Activated T-cell treated with anti-CD3 and anti-CD28 coated beads, Interleukin-2, amount 50 U/mL, for 4 hours (primary cell): ENCODE measurements around the gene UPP1. TPM values are rescaled to one million over a fixed set of nuclear protein-coding genes. Genes with fewer than 3 reads are reported as not detected.
"Not testable (repeated sequence)": the region's sequence is repeated elsewhere in the genome, so short reads cannot be mapped to it uniquely, and the experiment has no call there.

Experiments
- ATAC-seq, 2 donors: fragments of 200-7000 bp; cut with Tn5 transposase; one replicate each; pipeline ENCODE4 v1.10.0; 2021
- DNase-seq: peaks from one replicate; pipeline ENCODE4 v3.0.0-alpha.2; 2020
- H3K27me3 Mint-ChIP-seq: one replicate; pipeline ENCODE4 v1.8.0; 2021; ENCODE audit warnings: low read depth, mixed read lengths
- H3K36me3 Mint-ChIP-seq: one replicate; pipeline ENCODE4 v1.8.0; 2022; ENCODE audit warnings: mixed read lengths; ENCODE audit not compliant: insufficient read depth
- H3K4me1 Mint-ChIP-seq: one replicate; pipeline ENCODE4 v1.8.0; 2021; ENCODE audit warnings: low read depth, mixed read lengths
- H3K4me3 Mint-ChIP-seq: one replicate; pipeline ENCODE4 v1.8.0; 2021; ENCODE audit warnings: mild to moderate bottlenecking, moderate library complexity, mixed read lengths
- H3K9me3 Mint-ChIP-seq: one replicate; pipeline ENCODE4 v1.8.0; 2021; ENCODE audit warnings: mixed read lengths
- total RNA-seq, 3 donors: library from RNA; stranded (reverse); gene quantifications; one replicate each; pipeline ENCODE4 v1.2.1, GENCODE V29; 2021

The UPP1 gene
- total RNA-seq, 3 donors from 2014 or later: 25.5 to 45.8 (median 45.1) TPM

DNA sequence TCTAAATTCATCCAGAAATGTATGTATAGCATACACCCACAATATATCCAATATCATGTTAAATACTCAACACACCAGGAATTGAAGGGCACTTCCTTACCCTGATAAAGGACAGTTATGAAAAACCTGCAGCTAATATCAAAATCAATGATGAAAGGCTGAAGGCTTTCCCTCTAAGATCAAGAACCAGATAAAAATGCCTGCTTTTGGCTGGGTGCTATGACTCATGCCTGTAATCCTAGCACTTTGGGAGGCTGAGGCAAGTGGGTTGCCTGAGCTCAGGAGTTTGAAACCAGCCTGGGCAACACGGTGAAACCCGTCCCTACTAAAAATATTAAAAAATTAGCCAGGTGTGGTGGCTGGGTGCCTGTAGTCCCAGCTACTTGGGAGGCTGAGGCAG, 21.6 kb upstream of the UPP1 start:
- H3K9me3 Mint-ChIP-seq: peaks cover 9% of the 10 kb centered on the region
- ATAC-seq: no peak
- no peaks in the 10 kb centered on the region for H3K4me1 Mint-ChIP-seq

GRCh38 chr7:48074204-48074654, 14.8 kb upstream of the UPP1 start:
- Mint-ChIP-seq H3K9me3 (peaks cover 4% of the 10 kb centered on the region), H3K4me1 (peaks cover 3% of the 10 kb centered on the region), H3K36me3 (peaks cover 2% of the 10 kb centered on the region), H3K4me3 (no peak overlapping the region), H3K27me3 (no peaks in the 10 kb centered on the region)
- ATAC-seq: no peak
- DNase-seq: no peak

More for the DNA sequence above, 21.6 kb upstream of the UPP1 start:
- Mint-ChIP-seq H3K36me3 (peaks cover 6% of the 10 kb centered on the region), H3K4me3 (no peak overlapping the region), H3K27me3 (peaks cover 2% of the 10 kb centered on the region)
- no peak for DNase-seq

GRCh38 chr7:48077423-48077822, 11.6 kb upstream of the UPP1 start:
- H3K27me3 Mint-ChIP-seq: no peaks in the 10 kb centered on the region
- ATAC-seq (no peak), DNase-seq (no peak)
- H3K36me3 Mint-ChIP-seq: no peaks in the 10 kb centered on the region
- no peaks in the 10 kb centered on the region for H3K9me3 Mint-ChIP-seq
- H3K4me1 Mint-ChIP-seq: peaks cover 6% of the 10 kb centered on the region
- no peak overlapping the region for H3K4me3 Mint-ChIP-seq

- H3K4me3 Mint-ChIP-seq: no peak overlapping the region
- peaks cover 16% of the 10 kb centered on the region for H3K4me1 Mint-ChIP-seq
- ATAC-seq: no peak
- no peaks in the 10 kb centered on the region for H3K9me3 Mint-ChIP-seq
- no peak for DNase-seq
- H3K36me3 Mint-ChIP-seq: no peaks in the 10 kb centered on the region
- H3K27me3 Mint-ChIP-seq: no peaks in the 10 kb centered on the region
Observed at GRCh38 chr7:48078470-48078869, 10.6 kb upstream of the UPP1 start.

DNA sequence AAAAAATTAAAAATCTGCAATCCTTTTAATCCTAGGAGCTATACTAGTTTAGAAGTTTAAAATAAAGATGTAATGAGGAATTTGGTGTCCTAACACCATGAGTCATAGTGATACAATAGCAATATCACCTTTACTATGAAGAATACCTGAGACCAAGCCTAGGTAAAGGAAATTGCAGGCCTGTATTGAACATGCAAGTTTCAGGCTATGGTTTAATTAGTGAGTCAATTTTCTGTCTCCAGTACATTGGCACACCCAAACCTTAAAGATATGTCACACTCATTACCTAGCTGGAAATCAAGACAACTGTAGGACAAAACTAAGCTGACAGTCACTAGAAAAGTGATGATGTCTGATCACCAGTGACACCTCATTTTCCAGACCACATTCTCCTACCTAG, 6.7 kb upstream of the UPP1 start:
- not testable (repeated sequence) for ATAC-seq, H3K9me3 Mint-ChIP-seq, H3K4me3 Mint-ChIP-seq, DNase-seq, H3K36me3 Mint-ChIP-seq, H3K27me3 Mint-ChIP-seq
- peaks cover 47% of the 10 kb centered on the region for H3K4me1 Mint-ChIP-seq

DNA sequence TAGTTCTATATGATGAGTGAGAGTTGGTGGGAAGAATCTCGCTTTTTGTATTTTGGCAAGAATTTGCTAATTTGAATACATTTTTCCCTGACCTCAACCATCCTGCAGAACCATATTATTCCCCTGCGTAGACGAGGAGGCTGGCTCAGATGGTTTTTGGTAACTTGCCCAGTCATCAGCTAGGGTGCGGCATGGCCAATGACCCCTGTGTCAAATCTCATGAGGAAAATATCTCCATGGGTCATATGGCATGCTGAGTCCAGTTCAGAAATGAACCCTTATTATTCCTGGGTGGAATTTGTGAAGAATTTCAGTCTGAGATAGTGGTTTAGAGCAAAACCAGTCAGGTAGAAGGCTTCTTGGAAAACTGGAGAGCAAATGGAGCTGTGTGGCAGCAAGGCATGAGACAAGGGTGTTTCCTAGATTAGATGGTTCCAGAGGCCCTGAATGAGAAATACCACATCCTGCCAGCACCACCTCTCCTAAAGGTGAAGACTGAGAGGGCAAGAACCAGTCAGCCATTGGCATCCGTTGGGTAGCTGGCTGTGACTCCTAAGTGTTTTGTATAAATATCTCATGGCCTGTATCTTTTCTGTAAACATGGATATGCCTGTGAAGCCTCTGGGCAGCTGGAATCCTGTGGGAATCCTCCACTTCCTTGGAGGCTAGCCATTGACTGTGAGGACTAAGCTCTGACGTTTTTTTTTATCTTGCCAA, 5.8 kb upstream of the UPP1 start:
- Mint-ChIP-seq H3K4me1 (peaks cover 54% of the 10 kb centered on the region), H3K36me3 (no peaks in the 10 kb centered on the region), H3K9me3 (no peaks in the 10 kb centered on the region), H3K27me3 (no peaks in the 10 kb centered on the region), H3K4me3 (no peak overlapping the region)
- DNase-seq (no peak), ATAC-seq (no peak)

DNA sequence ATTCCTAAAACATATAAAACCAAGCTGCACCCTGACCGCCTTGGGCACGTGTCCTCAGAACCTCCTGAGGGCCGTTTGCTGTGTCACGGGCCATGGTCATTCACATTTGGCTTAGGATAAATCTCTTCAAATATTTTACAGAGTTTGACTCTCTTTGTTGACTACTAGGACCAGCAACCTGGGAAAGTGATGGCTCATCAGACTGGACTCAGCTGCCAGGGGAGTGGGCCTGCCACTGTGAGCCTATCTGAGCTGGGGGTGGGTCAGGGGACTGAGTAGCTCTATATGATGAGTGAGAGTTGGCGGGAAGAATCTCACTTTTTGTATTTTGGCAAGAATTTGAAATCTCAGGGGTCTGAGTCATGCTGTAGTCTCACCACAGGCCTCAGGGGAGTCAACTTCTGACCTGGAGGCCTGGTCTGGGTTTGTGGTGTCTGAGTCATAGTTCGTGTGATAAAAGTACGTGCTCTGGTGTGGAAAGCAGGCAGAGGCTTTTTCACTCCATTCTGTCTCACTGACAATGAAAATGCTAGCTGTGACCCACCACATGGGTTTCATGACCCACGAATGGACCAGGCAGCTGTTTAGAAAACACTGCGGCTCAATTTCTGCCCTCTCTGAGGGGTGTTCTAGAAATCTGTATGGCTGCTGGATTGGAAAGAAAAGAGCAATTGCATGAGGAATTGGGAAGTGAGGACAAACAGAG, 4.2 kb upstream of the UPP1 start:
- peak; percentile 72 to 73 for ATAC-seq
- peak; percentile 60 for DNase-seq
- no peaks in the 10 kb centered on the region for H3K9me3 Mint-ChIP-seq
- H3K27me3 Mint-ChIP-seq: no peaks in the 10 kb centered on the region
- peaks cover 60% of the 10 kb centered on the region for H3K4me1 Mint-ChIP-seq
- peak overlapping the region; percentile 36 for H3K4me3 Mint-ChIP-seq
- H3K36me3 Mint-ChIP-seq: no peaks in the 10 kb centered on the region

- Mint-ChIP-seq H3K4me3 (peak overlapping the region; percentile 36), H3K36me3 (peaks cover 2% of the 10 kb centered on the region), H3K9me3 (no peaks in the 10 kb centered on the region), H3K27me3 (no peaks in the 10 kb centered on the region), H3K4me1 (peaks cover 65% of the 10 kb centered on the region)
- DNase-seq (no peak), ATAC-seq (no peak)
Observed at GRCh38 chr7:48085433-48085791, 3.7 kb upstream of the UPP1 start.

DNA sequence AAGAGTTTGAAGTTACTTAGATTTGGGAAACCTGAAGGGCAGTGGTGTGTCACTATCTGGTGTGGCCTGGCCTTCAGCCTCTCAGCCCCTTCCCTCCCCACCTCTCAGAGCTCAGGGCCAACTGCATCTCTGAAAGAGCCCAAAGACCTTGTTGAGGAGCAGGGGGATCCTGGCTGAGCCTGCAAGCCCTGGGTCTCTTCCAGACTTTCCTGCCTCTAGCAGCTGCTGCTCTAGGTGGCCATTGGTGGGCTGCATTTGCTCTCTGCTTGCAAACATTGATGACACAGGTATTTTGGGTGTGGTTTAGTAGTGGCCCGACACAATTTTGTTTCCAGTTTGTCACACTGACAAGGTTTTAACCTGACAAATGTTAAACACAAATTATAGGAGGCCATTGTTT, 3.1 kb upstream of the UPP1 start:
- ATAC-seq (no peak), DNase-seq (no peak)
- Mint-ChIP-seq H3K4me3 (no peak overlapping the region), H3K27me3 (no peaks in the 10 kb centered on the region), H3K9me3 (no peaks in the 10 kb centered on the region), H3K4me1 (peaks cover 70% of the 10 kb centered on the region), H3K36me3 (peaks cover 7% of the 10 kb centered on the region)

GRCh38 chr7:48087349-48087748, 1.7 kb upstream of the UPP1 start:
- no peaks in the 10 kb centered on the region for H3K9me3 Mint-ChIP-seq
- ATAC-seq (no peak), DNase-seq (no peak)
- H3K4me1 Mint-ChIP-seq: peaks cover 82% of the 10 kb centered on the region
- peaks cover 15% of the 10 kb centered on the region for H3K36me3 Mint-ChIP-seq
- H3K4me3 Mint-ChIP-seq: peak overlapping the region; percentile 48
- H3K27me3 Mint-ChIP-seq: no peaks in the 10 kb centered on the region

GRCh38 chr7:48088559-48089045, 463 bp upstream of the UPP1 start:
- Mint-ChIP-seq H3K4me3 (peak overlapping the region; percentile 86), H3K9me3 (no peaks in the 10 kb centered on the region), H3K36me3 (peaks cover 20% of the 10 kb centered on the region), H3K27me3 (no peaks in the 10 kb centered on the region), H3K4me1 (peaks cover 81% of the 10 kb centered on the region)
- ATAC-seq (peak; percentile 64 to 68), DNase-seq (no peak)

DNA sequence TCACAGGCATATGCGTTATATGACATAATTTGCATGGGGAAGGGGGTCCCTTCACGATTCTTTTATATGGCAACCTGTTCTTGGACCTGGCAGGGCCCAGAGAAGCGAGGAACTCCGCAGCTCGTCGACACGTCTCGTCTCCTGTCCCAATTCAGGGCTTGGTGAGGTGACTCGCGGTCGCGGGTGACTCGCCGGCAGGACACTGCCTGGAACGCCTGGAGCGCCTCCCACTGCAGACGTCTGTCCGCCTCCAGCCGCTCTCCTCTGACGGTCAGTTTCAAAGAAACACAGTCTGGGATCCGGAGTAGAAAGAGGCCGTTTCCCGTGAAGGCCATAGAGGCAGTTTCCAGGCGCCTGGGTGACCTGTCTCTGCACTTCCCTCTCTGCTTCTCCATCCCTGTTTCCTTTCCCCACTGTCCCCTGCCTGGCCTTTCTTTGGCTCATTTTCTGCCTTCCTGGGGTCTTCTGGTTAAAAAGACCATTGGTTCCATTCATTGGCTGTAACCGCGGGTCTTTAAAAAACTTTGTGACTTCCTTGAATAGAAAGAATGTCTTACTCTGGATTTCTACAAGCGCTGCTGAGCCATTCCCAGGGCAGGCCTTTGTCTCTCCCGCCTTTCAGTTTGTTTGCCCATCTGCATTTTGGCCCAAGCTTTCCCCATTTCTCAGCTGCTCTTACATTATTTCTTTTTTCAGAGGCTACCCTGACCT, 1.2 kb downstream of the UPP1 start:
- ATAC-seq: no peak
- Mint-ChIP-seq H3K9me3 (no peaks in the 10 kb centered on the region), H3K4me3 (peak overlapping the region; percentile 86), H3K36me3 (peaks cover 29% of the 10 kb centered on the region), H3K27me3 (no peaks in the 10 kb centered on the region), H3K4me1 (peaks cover 84% of the 10 kb centered on the region)
- no peak for DNase-seq

DNA sequence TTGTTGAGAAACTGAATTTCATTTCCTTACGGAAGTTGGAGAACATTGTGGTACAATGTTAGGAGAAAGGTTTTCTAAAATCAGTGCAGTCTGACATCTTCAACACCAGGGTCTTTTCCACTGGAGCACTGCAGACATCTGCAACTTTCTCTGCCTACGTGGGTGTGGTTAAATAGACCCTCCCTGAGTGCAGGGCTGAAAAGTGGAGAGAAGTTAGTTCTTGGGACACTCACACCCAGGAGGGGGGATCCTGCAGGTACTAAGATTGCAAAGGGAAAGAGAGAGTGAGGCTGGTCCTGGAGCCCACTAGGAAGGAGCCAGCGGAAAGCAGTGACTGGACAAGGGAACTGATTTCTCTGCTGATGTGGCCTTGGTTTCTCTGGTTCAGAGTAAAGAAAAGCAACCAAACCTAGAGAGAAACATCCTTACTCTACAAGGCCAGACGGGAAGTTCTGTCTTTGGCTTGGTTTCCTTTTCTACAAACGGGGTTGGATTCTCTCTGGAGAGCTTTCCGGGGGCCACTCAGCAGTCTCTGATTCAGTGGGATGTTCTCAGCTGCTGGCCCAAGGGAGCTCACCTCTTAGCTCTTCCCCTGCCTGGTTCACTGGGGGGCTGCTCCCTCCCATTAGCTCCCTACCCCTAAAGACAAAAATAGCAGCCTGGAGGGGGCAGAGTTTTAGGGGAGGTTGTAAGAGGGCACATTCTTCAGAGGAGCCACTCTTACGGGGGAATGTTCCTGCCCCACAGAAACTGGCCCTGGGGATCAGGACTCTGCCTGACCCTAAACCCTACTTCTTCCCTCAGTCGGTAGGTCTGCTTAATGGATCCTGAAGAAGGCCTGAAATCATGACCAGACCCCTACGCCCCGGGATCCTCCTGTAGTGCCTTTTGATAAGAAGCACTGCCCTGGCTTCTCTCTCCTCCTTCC, 2.7 kb downstream of the UPP1 start:
- Mint-ChIP-seq H3K36me3 (peaks cover 41% of the 10 kb centered on the region), H3K4me3 (peak overlapping the region; percentile 53)
- ATAC-seq: no peak

GRCh38 chr7:48094861-48095293, 5.8 kb downstream of the UPP1 start:
- DNase-seq: no peak
- no peak overlapping the region for H3K4me3 Mint-ChIP-seq
- peaks cover 59% of the 10 kb centered on the region for H3K36me3 Mint-ChIP-seq
- ATAC-seq: no peak
- no peaks in the 10 kb centered on the region for H3K9me3 Mint-ChIP-seq
- no peaks in the 10 kb centered on the region for H3K27me3 Mint-ChIP-seq
- H3K4me1 Mint-ChIP-seq: peaks cover 95% of the 10 kb centered on the region

More for the DNA sequence above, 2.7 kb downstream of the UPP1 start:
- no peaks in the 10 kb centered on the region for H3K9me3 Mint-ChIP-seq
- no peaks in the 10 kb centered on the region for H3K27me3 Mint-ChIP-seq
- DNase-seq: no peak
- H3K4me1 Mint-ChIP-seq: peaks cover 84% of the 10 kb centered on the region
